GM19467 (cell line): ENCODE measurements around the gene SLC18A2.
"Not testable (repeated sequence)": the region's sequence is repeated elsewhere in the genome, so short reads cannot be mapped to it uniquely, and the experiment has no call there.

Experiments
- ATAC-seq: cut with Tn5 transposase; IDR thresholded peaks from one replicate; pipeline ENCODE4 v1.9.1; 2021; ENCODE audit warnings: mild to moderate bottlenecking, moderate library complexity; ENCODE audit not compliant: unreplicated experiment

SLC18A2 gene

DNA sequence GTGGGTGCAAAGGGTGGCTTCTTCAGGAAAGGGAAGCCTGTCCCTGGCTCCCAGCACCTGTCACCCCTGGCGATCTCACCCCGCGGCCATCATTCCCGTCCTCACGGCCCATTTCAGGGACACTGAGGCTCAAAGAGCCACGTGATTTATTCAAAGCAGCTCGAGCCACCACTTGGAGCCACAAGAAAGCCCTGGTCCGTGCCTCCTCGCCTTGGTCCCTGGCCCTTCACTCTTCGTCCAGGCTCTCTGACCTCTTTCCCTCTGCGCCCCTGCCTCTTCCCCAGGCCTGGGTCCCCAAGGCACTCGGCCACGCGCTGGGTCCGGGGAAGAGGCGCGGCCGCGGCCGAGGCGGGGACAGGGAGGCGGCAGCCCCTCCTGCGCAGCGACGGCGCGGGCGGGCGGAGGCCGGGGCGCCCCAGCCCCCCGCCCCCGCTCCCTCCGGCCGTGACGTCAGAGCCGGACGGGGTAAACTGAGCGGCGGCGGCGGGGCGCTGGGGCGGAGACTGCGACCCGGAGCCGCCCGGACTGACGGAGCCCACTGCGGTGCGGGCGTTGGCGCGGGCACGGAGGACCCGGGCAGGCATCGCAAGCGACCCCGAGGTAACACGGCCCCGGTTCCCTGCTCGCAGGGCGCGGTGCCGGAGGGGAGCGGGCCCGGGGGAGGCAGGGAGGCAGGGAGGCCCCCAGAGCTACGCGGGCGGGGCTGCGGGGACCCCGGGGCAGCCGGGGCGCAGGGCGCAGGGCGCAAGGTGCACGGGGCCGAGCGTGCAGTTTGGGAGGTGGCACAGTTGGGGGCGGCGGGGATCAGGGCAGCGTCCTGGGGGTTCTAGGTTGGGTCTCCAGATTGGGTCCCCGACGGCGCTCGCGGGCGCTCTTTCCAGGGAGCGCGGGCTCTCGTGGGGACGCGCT, at the start of gene SLC18A2:
Gene SLC18A2 (plus strand): TSS at position 494 of the 909 bp plus-strand sequence. CDS start 580 bp downstream, outside the sequence.
- no peak for ATAC-seq

DNA sequence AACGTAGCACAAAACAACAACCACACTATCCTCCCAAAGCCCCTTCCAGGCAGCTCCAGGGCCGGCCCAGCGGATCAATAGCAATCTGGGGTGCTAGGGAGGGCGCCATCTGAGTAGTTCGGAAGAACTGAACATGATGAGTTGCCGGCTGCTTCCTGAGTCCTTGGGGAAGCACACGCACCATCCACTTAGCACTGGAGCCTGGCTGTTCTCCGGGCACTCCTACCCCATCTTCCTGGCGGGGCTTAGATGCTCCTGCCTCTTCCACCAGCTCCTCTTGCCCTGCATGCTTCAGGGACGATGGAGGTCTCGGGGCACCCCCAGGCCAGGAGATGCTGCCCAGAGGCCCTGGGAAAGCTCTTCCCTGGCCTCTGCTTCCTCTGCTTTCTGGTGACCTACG, 43.7 kb upstream of the SLC18A2 start, which contains the start of gene KCNK18:
Gene KCNK18 (plus strand): TSS at position 301 of the 400 bp plus-strand sequence. CDS start 0 bp downstream, at position 301.
- ATAC-seq = no peak

DNA sequence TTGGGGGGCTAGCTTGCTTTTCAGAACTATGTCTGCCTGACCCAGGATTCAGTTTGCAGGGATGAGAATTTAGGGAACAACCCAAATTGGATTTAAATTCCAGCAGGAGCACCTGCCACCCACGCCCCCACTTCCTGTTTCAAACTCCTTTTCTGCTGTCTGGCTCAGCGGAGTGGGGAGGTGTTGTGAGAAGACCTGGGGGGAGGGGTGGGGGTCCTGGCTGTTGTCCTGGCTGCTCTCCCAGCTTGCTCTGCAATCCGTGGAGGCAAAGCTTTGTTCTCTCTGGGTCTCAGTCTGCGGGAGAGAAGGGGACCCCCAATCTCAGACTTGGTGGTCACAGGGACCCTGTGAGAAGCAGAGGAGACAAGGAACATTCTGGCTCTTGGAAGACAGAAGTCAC, 42.8 kb upstream of the SLC18A2 start:
- ATAC-seq = no peak

DNA sequence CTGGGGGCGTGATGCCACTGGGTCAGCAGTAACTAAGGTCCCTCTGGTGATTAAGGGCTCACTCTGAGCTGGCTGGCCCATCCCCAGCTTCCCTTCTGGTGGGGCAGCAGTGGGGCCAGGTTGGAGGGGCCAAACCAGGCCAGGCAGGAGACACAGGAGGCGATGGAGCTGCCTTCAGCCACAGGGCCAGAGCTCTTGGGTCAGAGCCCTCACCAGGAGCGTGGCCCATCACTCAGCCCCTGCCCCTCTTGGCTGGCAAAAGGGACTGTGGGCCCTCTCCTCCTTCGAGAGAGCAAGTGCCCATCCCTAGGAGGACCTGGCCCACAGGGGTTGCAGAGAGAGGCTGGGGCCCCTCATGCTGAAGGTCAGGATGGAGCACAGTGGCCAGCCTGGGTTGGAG, 39.1 kb upstream of the SLC18A2 start:
- ATAC-seq = no peak

DNA sequence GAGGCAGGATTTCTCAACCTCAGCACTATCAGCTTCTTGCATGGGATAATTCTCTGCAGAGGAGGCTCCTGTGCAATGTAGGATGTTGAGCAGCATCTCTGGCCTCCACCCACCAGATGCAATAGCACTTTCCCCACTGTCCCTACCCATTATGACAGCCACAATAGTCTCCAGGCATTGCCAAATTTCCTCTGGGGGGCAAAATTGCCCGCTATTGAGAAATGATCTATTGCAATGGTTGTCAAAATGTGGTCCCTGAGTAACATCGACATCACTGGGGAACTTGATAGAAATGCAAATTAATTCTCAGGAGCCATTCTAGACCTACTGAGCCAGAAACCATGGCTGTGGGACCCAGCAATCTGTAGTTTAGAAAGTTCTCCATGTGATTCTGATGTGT, 36.6 kb upstream of the SLC18A2 start:
- no peak for ATAC-seq

DNA sequence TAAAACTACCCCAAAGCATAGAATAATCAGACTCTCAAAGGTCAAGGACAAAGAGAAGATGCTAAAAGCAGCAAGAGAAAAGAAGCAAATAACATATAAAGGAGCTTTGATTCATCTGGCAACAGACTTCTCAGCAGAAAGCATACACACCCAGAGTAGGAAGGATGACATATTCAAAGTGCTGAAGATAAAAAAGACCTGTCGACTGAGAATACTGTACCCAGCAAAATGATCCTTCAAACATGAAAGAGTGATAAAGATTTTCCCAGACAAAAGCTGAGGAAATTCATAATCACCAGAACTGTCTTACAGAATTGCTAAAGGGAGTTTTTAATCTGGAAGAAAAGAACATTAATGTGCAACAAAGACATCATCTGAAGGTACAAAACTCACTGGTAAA, 28.7 kb upstream of the SLC18A2 start:
- ATAC-seq = no peak

DNA sequence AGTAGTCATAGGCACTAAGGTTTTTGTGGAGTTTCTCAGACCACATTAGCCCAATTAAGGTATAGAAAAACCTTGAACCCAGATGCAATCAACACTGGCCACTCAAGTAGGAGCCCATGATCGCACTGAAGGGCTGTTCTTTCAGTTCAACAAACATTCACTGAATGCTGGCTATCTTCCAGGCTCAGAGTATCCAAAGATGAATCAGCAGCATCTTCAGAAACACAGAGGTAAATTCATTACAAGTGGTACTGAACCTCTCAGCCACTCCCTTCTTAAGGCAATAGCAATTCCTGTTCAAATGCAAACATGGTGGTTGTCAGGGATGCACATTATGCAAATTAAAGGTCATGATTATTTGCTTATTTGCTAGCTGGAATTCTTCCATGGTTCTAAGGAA, 26.5 kb upstream of the SLC18A2 start:
- ATAC-seq = no peak

DNA sequence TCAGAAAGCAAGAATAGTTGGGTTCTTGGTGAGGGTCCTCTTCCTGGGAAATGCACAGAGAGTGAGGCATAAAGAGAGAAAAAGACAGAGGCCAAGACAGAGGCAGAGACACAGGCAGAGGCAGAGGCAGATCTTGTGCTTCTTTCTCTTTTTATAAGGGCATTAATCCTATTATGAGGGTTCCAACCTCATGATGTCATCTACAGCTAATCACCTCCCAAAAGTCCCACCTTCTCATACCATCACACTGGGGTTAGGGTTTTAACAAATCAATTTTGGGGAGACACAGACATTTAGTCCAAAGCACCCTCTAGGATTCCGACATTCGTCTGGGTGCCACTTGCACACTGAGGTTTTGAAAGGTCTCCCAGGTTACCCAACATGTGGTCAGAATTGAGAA, 25.8 kb upstream of the SLC18A2 start:
- ATAC-seq = no peak

DNA sequence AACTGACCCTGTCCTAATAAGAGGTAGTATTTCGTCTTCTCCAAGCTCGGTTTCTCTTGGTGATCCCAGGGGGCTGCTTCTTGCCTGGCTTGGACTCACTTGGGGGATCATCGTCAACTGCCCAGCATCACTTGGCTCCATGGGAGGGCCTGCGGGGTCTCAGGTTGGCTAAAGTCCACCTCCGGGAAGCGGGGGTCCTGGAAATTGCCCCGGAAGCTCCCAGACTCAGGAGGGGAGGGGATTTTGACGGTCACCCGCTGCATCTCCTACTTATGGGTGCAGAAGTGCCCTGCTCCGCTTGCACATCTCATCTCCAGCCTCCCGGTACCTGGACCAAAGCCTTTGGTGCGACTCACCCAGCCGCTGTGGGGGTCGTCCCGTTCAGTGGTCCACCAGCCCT, 24.9 kb upstream of the SLC18A2 start:
- ATAC-seq = no peak

DNA sequence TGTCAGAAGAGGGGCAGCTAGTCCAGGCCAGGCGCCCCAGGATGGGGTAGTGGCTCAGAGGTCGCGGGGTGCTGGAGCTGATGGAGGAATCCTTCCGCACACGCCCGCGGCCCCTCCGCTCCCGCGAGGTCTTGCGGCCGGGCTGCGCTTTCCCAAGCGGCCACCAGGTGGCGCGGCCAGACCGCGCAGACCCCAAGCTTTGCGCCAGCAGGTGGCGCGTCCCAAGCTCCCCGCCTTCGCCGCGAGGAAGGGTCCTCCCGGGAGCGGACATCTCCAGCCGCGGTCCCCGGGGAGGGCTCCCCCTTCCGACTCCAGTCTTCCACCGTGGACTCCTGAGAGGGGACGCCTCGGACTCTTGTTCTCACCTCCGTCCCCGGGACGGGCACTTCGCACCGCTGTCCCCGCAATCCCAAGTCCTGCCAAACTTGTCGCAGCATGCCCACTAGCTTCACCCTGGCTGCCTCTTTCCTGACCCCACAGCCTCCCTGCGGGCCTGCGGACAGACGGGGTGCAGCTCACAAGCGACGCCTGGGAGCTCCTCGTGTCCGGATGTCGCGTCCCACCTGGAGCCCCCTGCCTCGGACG, 24.2 kb upstream of the SLC18A2 start:
- peak; percentile 80 for ATAC-seq

DNA sequence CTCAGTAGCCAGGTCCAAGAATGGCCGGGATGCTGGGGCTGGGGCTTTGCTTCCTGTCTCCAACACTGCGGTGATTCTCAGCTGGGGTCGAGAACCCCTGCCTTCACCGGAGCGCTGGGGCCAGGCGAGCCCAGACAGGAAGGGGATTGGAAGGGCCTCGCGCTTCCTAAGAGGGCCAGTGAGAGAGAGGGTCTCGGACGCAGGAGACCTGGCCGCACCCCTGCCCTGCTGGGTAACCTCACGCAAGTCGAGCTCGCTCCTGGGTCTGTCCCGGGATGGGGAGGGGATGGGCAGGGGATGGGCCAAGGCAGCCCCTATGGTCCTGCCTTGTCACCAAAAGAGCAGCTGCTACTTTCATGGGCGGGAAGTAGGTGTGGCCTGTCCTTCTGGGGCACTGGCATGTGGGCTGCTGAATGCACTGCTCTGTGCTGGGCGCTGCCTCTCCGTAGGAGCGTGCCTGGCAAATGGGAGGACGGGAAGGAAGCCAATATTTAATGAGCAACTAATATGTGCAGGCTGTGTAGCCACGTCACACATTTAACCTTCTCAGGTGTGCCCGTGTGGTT, 23.6 kb upstream of the SLC18A2 start:
- peak; percentile 47 for ATAC-seq

DNA sequence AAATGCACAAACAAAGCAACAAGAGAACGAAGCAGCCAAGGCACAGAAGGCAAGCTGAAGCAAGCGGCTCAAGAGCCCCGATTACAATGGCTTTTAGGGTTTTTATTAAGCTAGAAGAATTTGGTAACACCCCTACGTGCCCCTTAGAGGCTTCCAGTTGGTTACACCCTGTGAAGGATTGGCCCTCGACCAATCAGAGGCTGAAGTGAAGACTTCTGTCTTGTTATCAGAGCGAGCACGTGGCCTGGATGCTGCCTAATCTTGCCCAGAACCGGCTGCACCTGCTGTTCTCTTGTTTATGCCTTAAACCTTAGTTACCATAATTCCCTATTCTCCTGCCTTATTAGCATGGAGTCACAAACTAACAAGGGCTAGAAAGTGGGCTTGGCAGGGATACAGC, 22.3 kb upstream of the SLC18A2 start:
- no peak for ATAC-seq

DNA sequence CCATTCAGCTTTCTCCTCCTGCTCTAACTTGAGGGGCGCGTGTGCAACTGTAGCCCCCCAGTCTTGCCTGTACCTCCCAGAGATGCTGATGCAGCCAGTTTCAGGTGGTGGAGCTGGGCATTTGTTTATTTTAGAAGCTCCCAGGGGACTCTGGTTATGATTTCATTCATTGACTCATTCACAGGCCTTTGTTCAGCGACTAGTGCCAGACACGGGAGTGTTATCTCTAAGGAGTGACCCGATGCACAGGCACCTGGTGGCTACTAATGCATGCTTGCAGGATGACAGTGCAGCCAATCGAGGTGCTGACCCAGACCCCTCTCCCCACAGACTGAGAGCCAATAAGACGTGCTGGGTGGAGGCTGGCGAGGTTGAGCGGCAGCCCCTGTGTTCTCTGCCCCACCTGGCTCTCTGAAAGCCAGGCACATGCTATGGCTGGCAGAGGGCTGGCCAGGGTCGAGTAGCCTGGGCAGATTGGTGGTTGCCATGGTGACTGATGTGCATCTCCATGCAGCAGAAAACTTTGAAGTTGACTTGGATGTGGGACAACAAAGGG, 19.7 kb upstream of the SLC18A2 start:
- ATAC-seq = no peak

DNA sequence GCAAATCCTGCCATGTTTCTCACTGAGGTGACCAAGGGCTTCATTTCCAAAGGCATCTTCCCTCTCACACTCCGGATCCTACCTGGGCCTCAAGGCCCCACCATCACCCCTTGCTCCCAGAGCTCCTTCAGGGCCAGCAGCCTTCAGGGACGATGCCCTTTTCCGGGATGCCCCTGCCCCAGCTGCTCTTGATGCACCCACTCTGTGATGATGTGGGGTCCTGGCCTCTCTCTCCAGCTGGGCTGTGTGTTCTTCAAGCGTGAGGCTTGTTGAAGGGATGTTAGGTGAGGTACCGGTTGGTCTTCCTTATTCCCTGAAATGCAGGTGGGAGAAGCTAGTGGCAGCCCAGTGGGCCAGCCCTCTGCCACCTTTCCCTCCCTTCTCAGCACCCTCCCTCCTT, 18.4 kb upstream of the SLC18A2 start:
- no peak for ATAC-seq

DNA sequence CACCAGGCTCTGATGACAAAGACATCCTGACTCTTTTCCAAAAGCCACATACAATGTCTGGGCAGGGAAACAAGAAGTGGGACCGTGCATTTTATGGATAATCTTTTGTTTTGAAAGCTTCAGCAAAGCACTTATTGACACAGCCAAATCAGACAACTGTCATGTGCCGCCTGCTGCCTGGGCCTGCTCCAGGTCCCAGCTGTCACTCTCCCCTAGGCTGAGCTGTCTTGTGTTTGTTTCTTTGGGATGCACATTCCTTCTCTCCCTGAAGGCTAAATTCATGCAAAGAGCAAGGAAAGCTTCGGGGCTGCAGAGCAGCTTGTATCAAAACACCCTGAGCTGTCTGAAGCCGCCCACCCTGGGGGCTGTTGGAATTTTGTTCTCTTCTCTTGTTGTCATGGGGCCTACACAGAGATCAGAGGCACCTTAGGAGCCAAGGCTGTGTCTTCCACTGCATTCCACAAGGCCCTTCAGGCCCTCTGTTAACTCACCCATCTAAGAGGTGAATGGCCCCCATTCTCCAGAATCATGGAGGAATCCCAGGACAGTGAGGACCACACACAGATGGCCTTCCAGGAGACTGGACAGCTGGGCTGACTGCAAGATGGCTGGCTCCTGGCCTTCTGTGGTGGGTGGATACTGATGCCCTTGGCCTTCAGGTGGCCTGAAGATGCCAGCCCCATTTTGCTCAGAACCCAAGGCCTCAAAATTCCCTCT, 17.8 kb upstream of the SLC18A2 start:
- no peak for ATAC-seq

DNA sequence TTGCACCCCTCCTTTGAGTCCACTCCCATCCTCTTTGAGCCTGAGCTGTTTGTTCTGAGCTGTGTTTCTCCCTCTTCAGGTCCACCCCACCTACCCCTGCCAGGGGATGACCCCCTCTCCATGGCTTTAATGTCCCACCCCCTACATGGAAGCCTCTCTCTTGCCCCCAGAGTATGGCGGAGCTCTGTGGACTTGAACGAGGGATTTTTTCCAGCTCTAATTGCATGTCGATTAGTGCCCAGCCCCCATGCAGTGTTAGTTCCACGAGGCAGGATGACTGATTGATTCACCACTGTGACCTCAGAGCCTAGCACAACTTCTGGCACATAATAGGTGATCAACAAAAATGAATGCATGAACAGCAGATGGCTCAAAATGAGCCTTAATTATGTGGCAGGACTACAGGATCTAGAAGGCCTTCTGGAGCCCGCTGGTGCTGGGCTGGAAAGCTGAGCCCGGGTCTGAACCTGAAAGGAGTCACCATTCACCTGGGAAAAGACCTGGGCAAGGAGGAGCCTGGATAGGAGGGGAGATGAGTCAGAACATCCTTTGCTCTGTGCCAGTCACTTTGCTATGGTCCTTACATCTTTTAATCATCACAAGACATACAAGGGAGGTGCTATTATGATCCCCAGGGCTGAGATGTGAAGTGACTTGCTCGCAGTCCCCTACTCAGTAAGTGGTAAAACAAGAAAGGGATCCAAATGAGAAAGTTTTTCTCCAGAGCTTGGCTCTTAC, 17.1 kb upstream of the SLC18A2 start:
- ATAC-seq = no peak

DNA sequence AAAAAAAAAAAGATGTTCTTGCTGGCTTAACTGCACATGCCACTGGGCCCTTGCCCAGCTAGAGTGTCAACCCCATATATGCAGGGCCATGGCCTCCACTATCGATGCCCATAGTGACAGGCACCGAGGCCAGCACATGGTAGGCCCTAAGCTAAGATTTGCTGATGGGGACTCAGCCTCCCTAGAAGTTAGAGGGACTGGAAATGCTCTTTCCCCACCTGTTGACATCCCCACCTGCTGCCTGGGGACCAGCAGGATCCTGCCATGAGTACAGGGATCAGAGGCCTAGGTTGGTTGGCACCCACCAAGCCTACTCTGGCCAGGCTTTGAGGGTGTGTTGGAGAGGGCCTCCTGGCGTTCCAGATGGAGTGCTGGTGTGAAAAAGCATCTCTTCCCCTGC, 16.0 kb upstream of the SLC18A2 start:
- no peak for ATAC-seq

DNA sequence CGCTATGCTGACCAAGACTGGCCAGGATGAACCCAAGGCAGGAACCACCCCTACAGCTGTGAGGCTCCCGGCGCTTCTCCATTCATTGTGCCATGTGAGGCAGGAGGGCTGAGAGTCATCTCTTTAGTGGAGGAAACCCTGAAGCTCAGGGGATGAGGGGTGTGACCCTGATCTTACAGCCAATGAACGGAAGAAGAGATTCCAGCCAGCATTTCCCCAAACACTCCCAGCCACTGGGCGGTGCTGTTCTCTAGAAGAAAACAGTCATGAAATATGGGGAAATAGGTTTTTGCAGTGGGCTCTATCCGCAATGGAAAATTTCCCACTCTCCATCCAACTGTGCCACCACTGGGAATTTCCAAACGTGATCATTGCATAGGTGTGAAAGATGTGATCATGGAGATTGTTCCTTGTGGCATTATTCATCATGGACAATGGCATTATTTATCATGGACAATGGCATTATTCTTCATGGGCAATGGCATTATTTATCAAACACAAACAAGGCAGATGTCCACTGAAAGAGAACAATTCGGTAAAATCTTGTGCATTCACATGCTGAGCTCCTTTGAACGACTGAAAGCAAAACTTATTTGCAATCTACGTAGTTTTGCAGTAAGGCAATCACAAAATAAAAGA, 14.0 kb upstream of the SLC18A2 start:
- no peak for ATAC-seq

DNA sequence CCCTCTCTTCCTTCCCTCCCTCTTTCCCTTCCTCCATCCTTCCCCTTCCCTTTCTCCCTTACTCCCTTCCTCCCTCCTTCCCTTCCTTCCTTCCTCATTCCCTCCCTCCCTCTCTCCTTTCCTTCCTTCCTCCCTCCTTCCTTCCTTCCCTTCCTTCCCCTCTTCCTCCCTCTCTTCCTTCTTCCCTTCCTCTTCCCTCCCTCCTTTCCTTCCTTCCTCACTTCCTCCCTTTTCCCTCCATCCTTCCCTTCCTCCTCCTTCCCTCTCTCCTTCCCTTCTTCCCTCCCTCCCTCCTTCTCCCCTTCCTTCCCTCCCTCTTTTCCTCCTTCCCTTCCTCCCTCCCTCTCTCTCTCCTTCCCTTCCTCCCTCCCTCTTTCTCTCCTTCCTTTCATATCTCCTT, 12.7 kb upstream of the SLC18A2 start:
- no peak for ATAC-seq

DNA sequence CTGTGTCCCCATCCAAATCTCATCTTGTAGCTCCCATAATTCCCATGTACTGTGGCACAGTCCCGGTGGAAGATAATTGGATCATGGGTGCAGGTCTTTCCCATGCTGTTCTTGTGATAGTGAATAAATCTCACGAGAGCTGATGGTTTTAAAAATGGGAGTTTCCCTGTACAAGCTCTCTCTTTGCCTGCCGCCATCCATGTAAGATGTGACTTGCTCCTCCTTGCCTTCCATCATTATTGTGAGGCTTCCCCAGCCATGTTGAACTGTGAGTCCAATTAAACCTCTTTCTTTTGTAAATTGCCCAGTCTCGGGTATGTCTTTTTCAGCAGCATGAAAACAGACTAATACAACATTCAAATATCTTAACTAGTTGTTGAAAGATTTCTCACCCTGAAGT, 10.8 kb upstream of the SLC18A2 start:
- ATAC-seq = not testable (repeated sequence)
